ENCODE results near the gene VANGL2. TPM values are rescaled to one million over a fixed set of nuclear protein-coding genes. Genes with fewer than 3 reads are reported as not detected.
A peak's percentile ranks its signal among the peaks of the same experiment; 100 is the strongest.

Gene VANGL2
- total and polyA plus RNA-seq, 9 of the 15 experiments (the other 6 are each of a cell fraction or from before 2014, with no cell fraction given): 0.28 to 4.0 (median 0.98) TPM

DNA sequence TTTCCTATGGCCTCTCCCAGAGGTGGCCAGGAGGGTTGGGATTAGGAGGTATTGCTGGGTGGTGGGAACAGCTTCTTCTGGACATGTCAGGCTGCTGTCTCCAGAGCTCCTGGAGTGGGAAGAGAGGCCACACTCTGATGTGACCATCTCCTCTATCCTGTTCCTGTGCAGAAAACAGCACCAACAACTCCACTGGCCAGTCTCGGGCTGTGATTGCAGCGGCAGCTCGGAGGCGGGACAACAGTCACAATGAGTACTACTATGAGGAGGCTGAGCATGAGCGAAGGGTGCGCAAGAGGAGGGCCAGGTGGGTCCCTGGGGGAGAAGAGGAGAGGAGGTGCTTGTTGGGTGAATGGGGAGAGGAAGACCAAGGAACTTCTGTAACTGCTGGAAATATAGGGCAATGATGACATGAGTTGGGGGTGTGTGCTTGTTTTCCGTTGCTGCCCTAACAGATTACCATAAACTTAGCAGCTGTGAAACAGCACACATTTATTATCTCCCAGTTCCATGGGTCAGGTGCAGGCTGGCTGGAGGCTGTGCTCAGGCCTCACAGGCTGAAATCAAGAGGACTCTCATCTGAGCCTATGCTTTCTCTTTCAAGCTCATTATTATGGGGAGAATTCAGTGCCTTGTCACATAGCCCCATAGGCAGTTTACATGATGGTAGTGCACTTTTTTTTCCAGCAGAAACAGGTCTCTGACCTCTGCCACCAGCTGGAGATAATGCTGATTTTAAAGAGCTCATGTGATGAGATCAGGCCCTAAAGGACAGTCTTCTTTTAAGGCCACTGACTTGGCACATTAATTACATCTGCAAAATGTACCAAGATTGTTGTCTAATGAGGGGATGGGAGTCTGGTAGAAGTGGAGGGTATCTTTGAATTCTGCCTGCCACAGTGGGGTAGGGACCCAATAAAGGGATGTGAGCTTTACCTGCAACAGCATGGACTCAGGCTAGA lies 20.8 kb downstream of the VANGL2 start (continued):
- TF ChIP-seq SMARCE1 (IDR thresholded peaks at IDR 0.05) (no peak), ZNF354B (CRISPR knock-in tag; IDR thresholded peaks at IDR 0.05) (no peak), PHB2 (IDR thresholded peaks at IDR 0.05; ENCODE audit: low read depth) (no peak), PRPF4 (IDR thresholded peaks at IDR 0.05; ENCODE audit: insufficient read depth, low read depth, low read length, poor library complexity, severe bottlenecking) (no peak), RAD51 (IDR thresholded peaks at IDR 0.05; ENCODE audit: borderline replicate concordance, low read depth) (0 out of 2 replicates have a peak, but pooled peaks have one; percentile 12), POLR2AphosphoS5 (IDR thresholded peaks at IDR 0.05; ENCODE audit: control insufficient read depth, insufficient read depth, low read depth, low read length) (peak; percentile 48; the same call in 1 of the 2 replicates), DIDO1 (tag; IDR thresholded peaks at IDR 0.05; ENCODE audit: low read depth) (no peak), NFE2L1 (tag; IDR thresholded peaks at IDR 0.05; ENCODE audit: borderline replicate concordance, low read depth) (no peak), POLR2B (IDR thresholded peaks at IDR 0.05; ENCODE audit: low read depth, partially characterized antibody) (no peak), HINFP (tag; conservative IDR thresholded peaks at IDR 0.05; ENCODE audit: low read depth) (no peak), SMARCA4 (IDR thresholded peaks at IDR 0.05) (peak; percentile 50; the same call in 1 of the 2 replicates), MAFK (IDR thresholded peaks at IDR 0.05; ENCODE audit: low read length) (no peak), TAF1 (IDR thresholded peaks at IDR 0.05; ENCODE audit: control insufficient read depth, extremely low read depth, insufficient read depth, low read length, severe bottlenecking) (no peak), BRD4 (IDR thresholded peaks at IDR 0.05) (no peak), SP1 (CRISPR knock-in tag; IDR thresholded peaks at IDR 0.05) (no peak)
- TF ChIP-seq, protein P1, sequence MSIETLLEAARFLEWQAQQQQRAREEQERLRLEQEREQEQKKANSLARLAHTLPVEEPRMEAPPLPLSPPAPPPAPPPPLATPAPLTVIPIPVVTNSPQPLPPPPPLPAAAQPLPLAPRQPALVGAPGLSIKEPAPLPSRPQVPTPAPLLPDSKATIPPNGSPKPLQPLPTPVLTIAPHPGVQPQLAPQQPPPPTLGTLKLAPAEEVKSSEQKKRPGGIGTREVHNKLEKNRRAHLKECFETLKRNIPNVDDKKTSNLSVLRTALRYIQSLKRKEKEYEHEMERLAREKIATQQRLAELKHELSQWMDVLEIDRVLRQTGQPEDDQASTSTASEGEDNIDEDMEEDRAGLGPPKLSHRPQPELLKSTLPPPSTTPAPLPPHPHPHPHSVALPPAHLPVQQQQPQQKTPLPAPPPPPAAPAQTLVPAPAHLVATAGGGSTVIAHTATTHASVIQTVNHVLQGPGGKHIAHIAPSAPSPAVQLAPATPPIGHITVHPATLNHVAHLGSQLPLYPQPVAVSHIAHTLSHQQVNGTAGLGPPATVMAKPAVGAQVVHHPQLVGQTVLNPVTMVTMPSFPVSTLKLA (conservative IDR thresholded peaks at IDR 0.05): no peak
- TF ChIP-seq, protein P2, sequence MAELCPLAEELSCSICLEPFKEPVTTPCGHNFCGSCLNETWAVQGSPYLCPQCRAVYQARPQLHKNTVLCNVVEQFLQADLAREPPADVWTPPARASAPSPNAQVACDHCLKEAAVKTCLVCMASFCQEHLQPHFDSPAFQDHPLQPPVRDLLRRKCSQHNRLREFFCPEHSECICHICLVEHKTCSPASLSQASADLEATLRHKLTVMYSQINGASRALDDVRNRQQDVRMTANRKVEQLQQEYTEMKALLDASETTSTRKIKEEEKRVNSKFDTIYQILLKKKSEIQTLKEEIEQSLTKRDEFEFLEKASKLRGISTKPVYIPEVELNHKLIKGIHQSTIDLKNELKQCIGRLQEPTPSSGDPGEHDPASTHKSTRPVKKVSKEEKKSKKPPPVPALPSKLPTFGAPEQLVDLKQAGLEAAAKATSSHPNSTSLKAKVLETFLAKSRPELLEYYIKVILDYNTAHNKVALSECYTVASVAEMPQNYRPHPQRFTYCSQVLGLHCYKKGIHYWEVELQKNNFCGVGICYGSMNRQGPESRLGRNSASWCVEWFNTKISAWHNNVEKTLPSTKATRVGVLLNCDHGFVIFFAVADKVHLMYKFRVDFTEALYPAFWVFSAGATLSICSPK (IDR thresholded peaks at IDR 0.05; ENCODE audit: borderline replicate concordance): no peak
- TF ChIP-seq, protein P3, sequence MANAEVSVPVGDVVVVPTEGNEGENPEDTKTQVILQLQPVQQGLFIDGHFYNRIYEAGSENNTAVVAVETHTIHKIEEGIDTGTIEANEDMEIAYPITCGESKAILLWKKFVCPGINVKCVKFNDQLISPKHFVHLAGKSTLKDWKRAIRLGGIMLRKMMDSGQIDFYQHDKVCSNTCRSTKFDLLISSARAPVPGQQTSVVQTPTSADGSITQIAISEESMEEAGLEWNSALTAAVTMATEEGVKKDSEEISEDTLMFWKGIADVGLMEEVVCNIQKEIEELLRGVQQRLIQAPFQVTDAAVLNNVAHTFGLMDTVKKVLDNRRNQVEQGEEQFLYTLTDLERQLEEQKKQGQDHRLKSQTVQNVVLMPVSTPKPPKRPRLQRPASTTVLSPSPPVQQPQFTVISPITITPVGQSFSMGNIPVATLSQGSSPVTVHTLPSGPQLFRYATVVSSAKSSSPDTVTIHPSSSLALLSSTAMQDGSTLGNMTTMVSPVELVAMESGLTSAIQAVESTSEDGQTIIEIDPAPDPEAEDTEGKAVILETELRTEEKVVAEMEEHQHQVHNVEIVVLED (CRISPR knock-in tag; IDR thresholded peaks at IDR 0.05): no peak

Data from K562 (cell line).